ENCODE results near the gene BACH1.

BACH1 gene

DNA sequence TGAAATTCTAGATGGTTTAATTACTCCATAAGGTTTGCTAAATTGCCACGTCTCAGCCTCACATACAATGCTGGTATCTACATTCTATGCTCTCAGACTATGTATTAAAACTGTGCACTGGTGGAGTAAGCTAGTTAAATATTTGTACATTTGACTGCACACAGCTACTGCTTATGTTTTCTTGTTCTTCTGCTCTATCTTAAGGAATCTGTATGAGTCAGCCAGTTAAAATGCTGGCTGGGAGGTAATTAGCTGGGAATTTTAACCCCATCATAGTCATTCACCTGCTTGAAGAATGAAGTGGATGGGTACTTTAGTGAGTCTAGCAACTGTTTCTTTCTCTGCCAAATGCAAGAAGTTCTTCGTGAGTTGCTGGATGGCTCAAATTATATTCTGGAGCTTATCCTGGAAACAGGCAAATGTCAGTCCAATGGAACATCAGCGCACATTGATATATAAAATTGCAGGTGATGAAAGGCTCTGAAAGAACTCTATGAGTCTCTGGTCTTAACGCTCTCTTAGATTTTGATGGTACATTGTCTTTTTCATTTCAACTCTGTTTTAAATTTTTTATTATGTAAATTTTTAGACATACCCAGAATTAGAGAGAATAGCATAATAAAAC lies 83.4 kb downstream of the BACH1 start:
- peak; percentile 25 for DNase-seq (ENCODE audit: low spot score)

GRCh38 chr21:29384683-29385359 lies 86.1 kb downstream of the BACH1 start:
- DNase-seq (ENCODE audit: low spot score) = no peak

- DNase-seq (ENCODE audit: low spot score) = no peak
Measured at GRCh38 chr21:29385934-29386520, 87.3 kb downstream of the BACH1 start.

- DNase-seq (ENCODE audit: low spot score) = no peak
Measured at GRCh38 chr21:29386803-29387202, 88.1 kb downstream of the BACH1 start.

- no peak for DNase-seq (ENCODE audit: low spot score)
Measured at GRCh38 chr21:29387598-29387997, 88.9 kb downstream of the BACH1 start.

- no peak for DNase-seq (ENCODE audit: low spot score)
Measured at GRCh38 chr21:29389136-29389535, 90.4 kb downstream of the BACH1 start.

GRCh38 chr21:29390778-29391177 lies 92.1 kb downstream of the BACH1 start:
- no peak for DNase-seq (ENCODE audit: low spot score)

GRCh38 chr21:29394051-29394450 lies 95.3 kb downstream of the BACH1 start:
- no peak for DNase-seq (ENCODE audit: low spot score)
